Adrenal gland (tissue), 12 donors: Measurements from ENCODE around the gene TMEM132D. TPM values are rescaled to one million over a fixed set of nuclear protein-coding genes. Genes with fewer than 3 reads are reported as not detected.

Source experiments
- DNase-seq, 7 donors: peaks; one replicate each; pipeline ENCODE4 v3.0.0-alpha.2; 2019 to 2020
- H3K27ac ChIP-seq, 5 donors: fragments of 200-600 bp; sonication (generic) in 4 of 5; 1 replicate in 3 of 5; 2 replicates in 2 of 5; pipeline versions ENCODE4 v1.5.1 to v1.8.0; 2016 to 2020; ENCODE audit warnings: mild to moderate bottlenecking in 1 of 5
- H3K27me3 ChIP-seq: fragments of 200-600 bp; 2 replicates; pipeline ENCODE4 v1.8.0; 2021
- H3K36me3 ChIP-seq, 2 donors: fragments of 200-600 bp; replicated peaks in 1 of 2; 1 replicate in 1 of 2; 2 replicates in 1 of 2; pipeline versions ENCODE4 v1.5.1 to v1.8.0; 2018 to 2022
- H3K4me1 ChIP-seq, 2 donors: fragments of 200-600 bp; replicated peaks in 1 of 2; 1 replicate in 1 of 2; 2 replicates in 1 of 2; pipeline versions ENCODE4 v1.5.1 to v1.8.0; 2018 to 2021
- H3K4me3 ChIP-seq, 4 donors: fragments of 200-600 bp; sonication (generic) in 3 of 4; one replicate each; pipeline ENCODE4 v1.5.1; 2016 to 2018
- H3K9me3 ChIP-seq, 3 donors: fragments of 200-600 bp; sonication (generic) in 1 of 3; replicated peaks in 1 of 3; 1 replicate in 2 of 3; 2 replicates in 1 of 3; pipeline versions ENCODE4 v1.5.1 to v1.8.0; 2016 to 2021
- POLR2A ChIP-seq, 2 donors: fragments of 450-650 bp; IDR thresholded peaks; one replicate each; pipeline ENCODE4 v1.6.1; 2017; ENCODE audit warnings: antibody characterized with exemption in 2 of 2, mild to moderate bottlenecking in 2 of 2, moderate library complexity in 1 of 2
- WGBS, 4 donors: extraction: QIAGEN DNeasy Blood & Tissue Kit in 2 of 4; methylation state at CpG; one replicate each; pipeline versions ENCODE4 v1.1.5 to v1.1.7; 2013 to 2017; 5-methylcytosine and 5-hydroxymethylcytosine counted together
- intact Hi-C, 2 donors: fragments of 100-400 bp; cut with DNase I; formaldehyde crosslinking; loops; one replicate each; pipeline versions ENCODE4 v1.14.1 to v1.15.0; 2022 to 2023
- polyA plus RNA-seq, 3 donors: library from polyadenylated mRNA; stranded (reverse); fragments of 200-250 nt in 2 of 3; fragments of 350-450 nt in 1 of 3; fragmentation: Illumina TruSeq in 1 of 3; extraction: RNeasy Lipid Tissue Mini Kit (QIAGEN cat#74804) in 1 of 3; gene quantifications; one replicate each; pipeline ENCODE4 v1.2.3, GENCODE V29; 2013 to 2014
- total RNA-seq, 9 donors: library from RNA; depleted of rRNA in 4 of 9; stranded (reverse); fragments of >200 nt in 4 of 9; fragments of 120-200 nt in 1 of 9; fragmentation: NEBNext Ultra II Directional in 1 of 9; extraction: Animal tissue kit (Norgen Biotek cat#: 25700) in 1 of 9; gene quantifications; one replicate each; pipeline versions ENCODE4 v1.1.0 to v1.2.4, GENCODE V29; 2013 to 2023
- TF ChIP-seq, protein P1 (sequence below), 6 experiments: fragments of 450-650 bp in 4 of 6; fragments of 200-600 bp in 2 of 6; sonication (generic) in 1 of 6; IDR thresholded peaks; 1 replicate in 5 of 6; 2 replicates in 1 of 6; pipeline versions ENCODE4 v1.5.1 to v1.8.0; 2016 to 2021; ENCODE audit warnings: antibody characterized with exemption in 6 of 6, mild to moderate bottlenecking in 2 of 6, moderate library complexity in 1 of 6
- donor health status: healthy with polysubstance abuse.
- donor health status: Bipolar disorder and iron deficiency.
- donor health status: DM: yes; HTN: yes; CAD: no.
- donor health status: DM: no; HTN: no; CAD: no.
- donor health status: DM: no; HTN: no; CAD: no.
- donor health status: DM: yes; HTN: yes; CAD: no.

Gene TMEM132D
- total and polyA plus RNA-seq, 12 donors = 0.03 to 0.83 (median 0.35) TPM; not detected in 8

GRCh38 chr12:129844662-129845220 is 59.1 kb downstream of the TMEM132D start:
- intact Hi-C loops = no loop called here
- H3K9me3 ChIP-seq = no peaks in the 10 kb centered on the region
- H3K4me1 ChIP-seq = no peaks in the 10 kb centered on the region
- 74 to 82% (median 77%) methylated on average over 5 of the region's 5 CpGs for WGBS, 4 donors
- no peaks in the 10 kb centered on the region for H3K27me3 ChIP-seq
- H3K36me3 ChIP-seq = no peaks in the 10 kb centered on the region
- DNase-seq = no peak
- TF ChIP-seq POLR2A (IDR thresholded peaks at IDR 0.05) = no peak
- TF ChIP-seq, protein P1, sequence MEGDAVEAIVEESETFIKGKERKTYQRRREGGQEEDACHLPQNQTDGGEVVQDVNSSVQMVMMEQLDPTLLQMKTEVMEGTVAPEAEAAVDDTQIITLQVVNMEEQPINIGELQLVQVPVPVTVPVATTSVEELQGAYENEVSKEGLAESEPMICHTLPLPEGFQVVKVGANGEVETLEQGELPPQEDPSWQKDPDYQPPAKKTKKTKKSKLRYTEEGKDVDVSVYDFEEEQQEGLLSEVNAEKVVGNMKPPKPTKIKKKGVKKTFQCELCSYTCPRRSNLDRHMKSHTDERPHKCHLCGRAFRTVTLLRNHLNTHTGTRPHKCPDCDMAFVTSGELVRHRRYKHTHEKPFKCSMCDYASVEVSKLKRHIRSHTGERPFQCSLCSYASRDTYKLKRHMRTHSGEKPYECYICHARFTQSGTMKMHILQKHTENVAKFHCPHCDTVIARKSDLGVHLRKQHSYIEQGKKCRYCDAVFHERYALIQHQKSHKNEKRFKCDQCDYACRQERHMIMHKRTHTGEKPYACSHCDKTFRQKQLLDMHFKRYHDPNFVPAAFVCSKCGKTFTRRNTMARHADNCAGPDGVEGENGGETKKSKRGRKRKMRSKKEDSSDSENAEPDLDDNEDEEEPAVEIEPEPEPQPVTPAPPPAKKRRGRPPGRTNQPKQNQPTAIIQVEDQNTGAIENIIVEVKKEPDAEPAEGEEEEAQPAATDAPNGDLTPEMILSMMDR (IDR thresholded peaks at IDR 0.05) = no peak
- H3K4me3 ChIP-seq = no peak overlapping the region
- no peak overlapping the region for H3K27ac ChIP-seq

GRCh38 chr12:129841251-129841650 is 62.6 kb downstream of the TMEM132D start:
- H3K4me1 ChIP-seq = no peaks in the 10 kb centered on the region
- H3K27ac ChIP-seq = no peak overlapping the region
- no peak for DNase-seq
- H3K9me3 ChIP-seq = no peaks in the 10 kb centered on the region
- H3K36me3 ChIP-seq = no peaks in the 10 kb centered on the region
- intact Hi-C loops = no loop called here
- no peak for TF ChIP-seq POLR2A (IDR thresholded peaks at IDR 0.05)
- TF ChIP-seq, protein P1 (IDR thresholded peaks at IDR 0.05) = no peak
- 43 to 70% (median 65%) methylated on average over 3 of the region's 3 CpGs for WGBS, 4 donors
- no peaks in the 10 kb centered on the region for H3K27me3 ChIP-seq
- no peak overlapping the region for H3K4me3 ChIP-seq

DNA sequence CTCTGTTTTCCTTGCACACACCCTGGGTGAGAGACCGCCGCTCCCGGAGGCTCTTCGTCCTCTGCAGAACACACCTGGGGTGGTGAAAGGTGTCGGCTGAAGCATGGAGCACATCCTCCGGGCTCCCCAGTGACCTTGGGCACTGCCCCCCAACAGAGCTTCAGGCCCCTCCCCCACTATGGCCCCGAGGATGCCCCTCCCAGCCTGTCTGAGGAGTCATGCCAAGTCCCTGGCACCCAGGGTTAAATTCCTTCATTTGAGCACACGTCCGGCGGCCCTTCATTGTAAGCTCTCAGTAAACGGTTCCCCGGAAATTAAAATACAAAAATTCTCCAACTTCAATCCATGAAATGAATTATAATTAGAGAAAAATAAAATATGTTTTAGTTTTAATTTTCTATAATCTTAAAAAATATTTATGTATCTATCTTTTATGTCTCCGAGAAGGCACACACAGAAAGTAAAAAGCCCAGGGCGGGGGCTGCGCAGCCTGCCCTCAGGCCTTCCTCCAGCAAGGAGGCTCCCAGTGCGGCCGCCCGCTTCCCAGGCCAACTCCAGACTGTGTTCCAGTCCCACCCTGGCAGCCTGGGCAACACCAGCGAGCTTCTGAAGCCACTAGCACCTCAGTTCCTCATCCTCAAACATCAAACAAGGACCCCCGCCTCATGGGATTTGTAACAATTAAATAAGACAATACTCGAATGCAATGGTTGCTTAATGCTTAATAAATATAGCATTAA is 63.5 kb downstream of the TMEM132D start:
- no peaks in the 10 kb centered on the region for H3K4me1 ChIP-seq
- TF ChIP-seq, protein P1 (IDR thresholded peaks at IDR 0.05) = no peak
- 76 to 89% (median 79%) methylated on average over 17 to 21 of the region's 21 CpGs for WGBS, 4 donors
- intact Hi-C loops = no loop called here
- H3K27ac ChIP-seq = no peak overlapping the region
- H3K27me3 ChIP-seq = no peaks in the 10 kb centered on the region
- H3K4me3 ChIP-seq = no peak overlapping the region
- DNase-seq = no peak
- H3K9me3 ChIP-seq = no peaks in the 10 kb centered on the region
- H3K36me3 ChIP-seq = no peaks in the 10 kb centered on the region

GRCh38 chr12:129839679-129840078 is 64.1 kb downstream of the TMEM132D start:
- H3K4me1 ChIP-seq = no peaks in the 10 kb centered on the region
- intact Hi-C loops = no loop called here

More at GRCh38 chr12:129839679-129840078, 64.1 kb downstream of the TMEM132D start:
- no peak for TF ChIP-seq POLR2A (IDR thresholded peaks at IDR 0.05)
- TF ChIP-seq, protein P1 (IDR thresholded peaks at IDR 0.05) = no peak
- no peaks in the 10 kb centered on the region for H3K36me3 ChIP-seq
- H3K4me3 ChIP-seq = no peak overlapping the region
- DNase-seq = no peak
- H3K9me3 ChIP-seq = no peaks in the 10 kb centered on the region
- H3K27ac ChIP-seq = no peak overlapping the region
- WGBS, 4 donors = 78 to 83% (median 81%) methylated on average over 9 to 10 of the region's 10 CpGs
- no peaks in the 10 kb centered on the region for H3K27me3 ChIP-seq
